Astrocyte of the spinal cord (primary cell): ENCODE results near the gene DPP6.

Source experiments
- DNase-seq: peaks from one replicate; pipeline ENCODE4 v3.0.0; 2011; ENCODE audit warnings: low read depth, low spot score
- H3K4me3 ChIP-seq: 2 replicates; pipeline ENCODE4 v1.5.1; 2011; ENCODE audit warnings: low read depth, mild to moderate bottlenecking, low read length, moderate library complexity
- CTCF ChIP-seq: IDR thresholded peaks from 2 replicates; pipeline ENCODE4 v1.5.1; 2012; ENCODE audit warnings: low read depth, mild to moderate bottlenecking, low read length, inconsistent platforms
- in situ Hi-C: cut with HindIII; loops from 2 replicates; pipeline ENCODE4 v1.10.0; 2017; ENCODE audit warnings: low sequenced_read_pairs

Gene DPP6

GRCh38 chr7:154517768-154518167 lies 465.6 kb downstream of the DPP6 start:
- TF ChIP-seq CTCF: no peak
- in situ Hi-C loops: no loop called here
- no peak overlapping the region for H3K4me3 ChIP-seq
- no peak for DNase-seq

- no peak for DNase-seq
- in situ Hi-C loops: no loop called here
- TF ChIP-seq CTCF: no peak
- no peak overlapping the region for H3K4me3 ChIP-seq
Observed at GRCh38 chr7:154519229-154519628, 467.0 kb downstream of the DPP6 start.

- no peak for DNase-seq
- TF ChIP-seq CTCF: no peak
- in situ Hi-C loops: no loop called here
- H3K4me3 ChIP-seq: no peak overlapping the region
Observed at GRCh38 chr7:154530136-154530535, 477.9 kb downstream of the DPP6 start.

- TF ChIP-seq CTCF: no peak
- no peak overlapping the region for H3K4me3 ChIP-seq
- DNase-seq: no peak
- in situ Hi-C loops: no loop called here
Observed at GRCh38 chr7:154532771-154533170, 480.6 kb downstream of the DPP6 start.

GRCh38 chr7:154540596-154540995 lies 488.4 kb downstream of the DPP6 start:
- H3K4me3 ChIP-seq: no peak overlapping the region
- DNase-seq: no peak
- no peak for TF ChIP-seq CTCF
- in situ Hi-C loops: no loop called here

GRCh38 chr7:154541606-154542005 lies 489.4 kb downstream of the DPP6 start:
- in situ Hi-C loops: no loop called here
- H3K4me3 ChIP-seq: no peak overlapping the region
- no peak for TF ChIP-seq CTCF
- DNase-seq: no peak

GRCh38 chr7:154546946-154547587 lies 494.9 kb downstream of the DPP6 start:
- in situ Hi-C loops: no loop called here

More at GRCh38 chr7:154546946-154547587, 494.9 kb downstream of the DPP6 start:
- no peak for TF ChIP-seq CTCF
- DNase-seq: no peak
- H3K4me3 ChIP-seq: no peak overlapping the region
